OCI-M1 (cell line): ENCODE measurements around the gene BIRC7.
A peak's percentile ranks its signal among the peaks of the same experiment; 100 is the strongest.

Experiments used
- DNase-seq: peaks from one replicate; lab custom pipeline; 2025; lab: John Stamatoyannopoulos, UW

Gene BIRC7

DNA sequence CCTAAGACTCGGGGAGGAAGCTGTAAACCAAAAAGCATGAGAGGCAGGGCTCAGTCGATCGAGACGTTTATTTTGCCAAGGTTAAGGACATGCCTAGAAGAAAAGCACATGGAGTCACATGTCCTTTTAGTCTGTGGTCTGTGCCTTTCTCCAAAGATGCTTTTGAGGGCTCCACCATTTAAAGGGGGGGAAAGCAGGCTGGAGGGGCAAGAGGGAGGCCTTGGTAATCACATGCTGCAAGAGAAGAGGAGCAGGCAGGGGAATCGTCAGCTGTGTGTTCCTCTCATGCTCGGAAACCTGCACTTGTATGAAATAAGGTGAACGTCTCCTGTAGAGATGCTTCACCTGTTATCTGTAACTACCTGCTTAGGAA, 10.6 kb upstream of the BIRC7 start:
- DNase-seq, result no peak

DNA sequence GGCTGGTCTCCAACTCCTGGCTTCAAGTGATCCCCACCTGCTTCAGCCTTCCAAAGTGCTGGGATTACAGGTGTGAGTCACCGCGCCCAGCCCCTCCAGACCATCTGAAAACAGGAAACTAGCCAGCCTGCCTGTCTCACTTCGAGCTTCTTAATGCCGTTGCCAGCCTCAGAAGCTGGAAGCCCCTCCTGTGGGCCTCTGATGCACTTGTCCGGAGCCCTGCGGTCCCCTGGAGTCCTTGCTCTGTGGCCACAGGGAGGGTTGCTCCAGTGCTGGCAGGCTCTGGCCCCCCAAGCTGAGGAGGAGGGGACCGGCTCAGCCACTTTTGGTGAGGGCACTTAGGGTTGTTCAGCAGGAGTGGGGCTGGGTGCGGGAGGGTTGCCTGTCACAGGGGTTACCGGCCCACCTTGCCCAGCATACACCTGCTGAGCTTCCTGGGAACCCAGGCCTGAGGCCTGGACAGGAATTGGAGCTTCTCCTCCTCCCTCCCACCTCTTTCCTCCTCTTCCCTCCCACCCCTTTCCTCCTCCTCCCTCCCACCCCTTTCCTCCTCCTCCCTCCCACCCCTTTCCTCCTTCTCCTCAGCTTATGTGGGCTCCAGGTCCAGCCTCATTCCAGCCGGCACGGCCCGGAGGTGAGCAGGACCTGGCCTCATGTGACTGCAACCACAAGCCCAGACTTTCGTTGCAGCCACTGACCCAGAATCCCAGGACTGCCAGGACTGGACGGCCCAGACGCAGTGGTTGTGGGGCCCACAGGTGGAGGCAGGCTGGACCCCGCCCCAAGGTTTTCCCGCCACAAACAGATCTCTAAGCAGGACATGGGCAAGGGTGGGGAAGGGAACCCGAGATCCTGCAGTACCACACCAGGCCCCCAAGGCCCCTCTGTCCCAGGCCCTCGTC, 9.4 kb upstream of the BIRC7 start:
- no peak for DNase-seq

DNA sequence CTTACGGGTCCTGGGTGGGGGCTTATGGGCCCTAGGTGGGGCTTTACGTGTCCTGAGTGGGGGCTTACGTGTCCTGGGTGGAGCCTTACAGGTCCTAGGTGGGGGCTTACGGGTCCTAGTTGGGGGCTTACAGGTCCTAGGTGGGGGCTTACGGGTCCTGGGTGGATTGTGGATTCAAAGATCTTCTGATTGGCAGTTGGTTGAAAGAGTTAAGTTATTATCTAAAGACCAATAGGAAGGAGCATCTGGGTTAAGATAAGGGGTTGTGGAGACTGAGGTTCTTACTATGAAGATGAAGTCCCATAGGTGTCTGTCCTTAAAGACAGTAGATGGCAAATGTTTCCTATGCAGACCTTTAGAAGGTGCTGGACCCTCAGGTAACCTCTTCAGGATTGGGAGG, 8.4 kb upstream of the BIRC7 start:
- DNase-seq, result no peak

DNA sequence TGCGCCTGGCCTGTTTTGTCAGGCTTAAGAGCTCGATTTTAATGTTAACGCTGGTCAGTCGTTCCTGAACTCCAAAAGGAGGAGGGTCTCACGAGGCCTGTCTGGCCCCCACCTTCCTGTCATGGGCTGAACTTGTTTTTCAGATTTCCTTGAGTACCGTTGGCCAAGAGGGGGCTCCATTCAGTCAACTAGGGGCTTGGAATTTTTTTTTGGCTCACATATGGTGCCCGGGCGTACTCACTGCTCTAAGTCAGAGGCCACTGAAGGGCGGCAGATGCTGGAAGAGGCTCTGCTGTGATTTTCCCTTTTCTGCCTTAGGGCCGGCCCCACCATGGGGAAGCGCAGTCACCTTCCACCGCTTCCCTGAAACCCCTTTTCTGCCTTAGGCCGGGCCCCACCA, 6.9 kb upstream of the BIRC7 start:
- DNase-seq, result no peak

DNA sequence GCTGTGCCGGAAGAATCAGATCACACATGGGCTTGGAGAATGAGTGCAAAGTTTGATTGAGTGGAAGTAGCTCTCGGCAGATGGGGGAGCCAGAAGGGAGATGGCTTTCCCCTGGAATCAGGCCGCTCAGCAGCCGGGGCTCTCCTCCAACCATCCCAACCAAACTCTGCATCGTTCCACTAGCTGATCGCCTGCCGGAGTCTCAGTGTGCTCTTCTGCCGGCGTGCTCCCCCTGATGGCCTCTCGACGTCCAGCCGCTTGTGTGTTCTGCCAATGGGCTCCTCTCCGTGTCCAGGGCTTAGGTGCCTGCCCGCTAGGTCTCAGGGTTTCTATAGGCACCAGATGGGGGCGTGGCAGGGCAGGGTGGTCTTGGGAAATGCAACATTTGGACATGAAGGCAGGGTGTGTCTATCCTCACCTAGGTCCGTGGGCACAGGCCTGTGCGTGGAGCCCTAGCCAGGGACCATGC, 4.9 kb upstream of the BIRC7 start:
- DNase-seq, result peak; percentile 35

DNA sequence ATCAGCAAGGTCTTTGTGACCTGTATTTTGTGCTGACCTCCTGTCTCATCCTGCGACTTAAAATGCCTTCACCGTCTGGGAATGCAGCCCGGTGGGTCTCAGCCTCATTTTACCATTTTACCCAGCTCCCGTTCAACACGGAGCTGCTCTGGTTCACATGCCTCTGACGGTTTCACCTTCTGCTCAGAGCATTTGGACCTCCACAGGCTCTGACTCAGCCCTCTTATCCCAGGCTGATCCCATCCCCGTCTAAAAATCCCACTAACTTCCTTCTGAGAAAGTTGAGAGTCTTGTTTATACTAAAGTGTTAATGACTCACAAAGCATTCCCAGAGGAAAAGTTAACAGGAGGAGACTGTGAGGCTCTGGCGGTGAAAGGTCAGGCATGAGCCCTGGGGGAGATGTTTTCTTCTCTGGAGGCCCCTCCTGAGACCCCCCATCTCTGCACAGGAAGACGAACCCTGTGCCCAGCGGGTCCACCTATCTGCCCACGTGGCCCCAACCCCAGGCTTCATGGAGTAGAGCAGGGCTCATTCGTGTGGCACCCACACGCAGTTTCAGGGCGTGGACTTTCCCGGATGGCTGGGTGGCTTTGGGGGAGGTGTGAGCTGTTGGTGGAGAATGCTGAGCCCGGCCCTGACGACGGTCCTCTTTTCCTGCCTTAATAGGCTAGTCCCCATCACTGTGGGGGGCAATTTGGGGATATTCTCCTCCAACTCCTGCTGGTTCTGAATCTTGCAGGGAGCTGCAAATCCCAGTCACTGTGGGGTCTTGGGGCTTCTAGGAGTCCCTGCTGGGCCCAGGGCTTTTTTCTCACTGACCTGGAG, 3.3 kb upstream of the BIRC7 start:
- no peak for DNase-seq

DNA sequence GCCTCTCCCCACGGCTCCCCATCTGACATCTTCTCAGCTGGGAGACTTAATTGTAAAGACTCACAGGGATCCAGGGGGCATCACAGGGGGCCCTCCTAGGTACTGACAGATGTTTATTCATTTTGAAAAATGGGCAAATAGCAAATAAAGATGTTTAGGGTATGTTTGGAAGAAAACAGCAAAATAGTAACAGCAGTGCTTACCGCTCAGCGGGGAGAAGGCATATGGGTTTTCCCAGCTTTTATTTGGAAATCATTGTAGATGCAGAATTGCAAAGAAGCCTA, 2.7 kb upstream of the BIRC7 start:
- DNase-seq, result no peak

DNA sequence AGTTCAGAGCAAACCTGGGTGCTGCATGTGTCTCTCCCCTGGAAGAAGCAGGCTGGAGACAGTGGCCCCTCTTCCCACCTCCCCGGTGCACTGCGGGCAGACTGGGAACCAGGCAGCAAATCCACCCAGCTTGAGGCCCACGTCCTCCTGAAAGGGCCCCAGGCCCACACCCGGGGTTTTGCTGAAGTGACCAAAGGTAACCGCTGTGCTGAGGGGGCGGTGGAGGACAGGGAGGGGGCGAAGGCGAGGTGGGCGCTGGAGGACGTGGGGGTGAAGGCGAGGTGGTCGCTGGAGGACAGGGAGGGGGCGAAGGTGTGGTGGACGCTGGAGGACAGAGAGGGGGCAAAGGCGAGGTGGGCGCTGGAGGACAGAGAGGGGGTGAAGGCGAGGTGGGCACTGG, 1.8 kb upstream of the BIRC7 start:
- DNase-seq, result no peak

DNA sequence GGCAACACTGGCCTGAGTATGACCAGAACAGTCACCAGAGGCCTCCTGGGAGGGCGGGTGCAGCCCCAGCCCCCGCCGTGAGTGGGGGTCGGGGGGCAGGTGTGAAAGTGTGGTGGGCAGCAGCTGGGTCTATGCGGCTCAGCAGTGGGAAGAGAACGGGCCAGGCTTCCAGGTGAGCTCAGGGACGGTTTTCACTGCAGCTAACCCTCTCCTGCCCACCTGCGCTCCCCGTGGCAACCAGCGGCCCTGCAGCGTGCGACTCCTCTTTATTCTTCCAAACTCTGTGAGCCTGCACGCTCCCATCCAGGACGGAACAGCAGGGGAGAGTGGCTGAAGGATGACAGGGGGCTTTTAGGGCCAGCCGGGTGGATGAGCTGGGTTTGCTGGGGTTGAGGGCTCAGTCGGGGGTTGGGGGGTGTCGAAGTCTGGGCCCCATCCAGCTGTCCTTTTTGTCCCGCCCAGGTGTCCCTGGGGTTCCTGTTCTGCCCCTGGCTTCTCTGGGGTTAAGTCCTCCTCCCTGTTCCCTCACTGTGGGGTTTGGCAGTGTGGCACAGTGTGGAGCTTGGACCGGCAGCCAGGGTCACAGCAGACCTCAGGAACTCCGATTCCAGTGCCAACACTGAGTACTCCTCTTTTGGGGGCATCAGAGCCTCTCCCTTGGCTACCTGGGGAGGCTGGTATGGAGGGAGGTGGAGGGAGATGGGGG, 859 bp upstream of the BIRC7 start:
- DNase-seq, result peak; percentile 18

DNA sequence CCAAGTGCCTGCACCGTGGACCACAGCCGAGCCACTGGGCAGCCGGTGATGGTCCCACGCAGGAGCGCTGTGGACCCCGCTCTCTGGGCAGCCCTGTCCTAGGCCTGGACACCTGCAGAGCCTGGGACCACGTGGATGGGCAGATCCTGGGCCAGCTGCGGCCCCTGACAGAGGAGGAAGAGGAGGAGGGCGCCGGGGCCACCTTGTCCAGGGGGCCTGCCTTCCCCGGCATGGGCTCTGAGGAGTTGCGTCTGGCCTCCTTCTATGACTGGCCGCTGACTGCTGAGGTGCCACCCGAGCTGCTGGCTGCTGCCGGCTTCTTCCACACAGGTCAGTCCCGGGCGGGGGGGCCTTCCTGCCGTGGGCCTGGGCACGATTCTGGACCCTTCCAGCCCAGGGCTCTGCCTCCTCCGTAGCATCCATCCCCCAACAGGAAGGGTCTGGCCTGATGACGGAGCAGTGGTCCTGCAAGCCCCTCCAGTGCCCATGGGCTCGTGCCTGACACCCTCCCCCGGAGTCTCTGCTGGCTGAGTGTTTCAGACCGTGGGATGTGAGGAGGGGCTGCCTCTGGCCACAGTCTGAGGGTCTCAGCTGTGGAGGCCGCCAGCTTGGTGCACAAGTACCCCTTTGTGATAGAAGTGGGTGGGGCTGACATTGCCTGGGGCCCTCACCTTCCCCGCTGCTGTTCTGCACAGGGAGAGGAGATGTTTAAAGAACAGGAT, 572 bp downstream of the BIRC7 start:
- DNase-seq, result no peak

DNA sequence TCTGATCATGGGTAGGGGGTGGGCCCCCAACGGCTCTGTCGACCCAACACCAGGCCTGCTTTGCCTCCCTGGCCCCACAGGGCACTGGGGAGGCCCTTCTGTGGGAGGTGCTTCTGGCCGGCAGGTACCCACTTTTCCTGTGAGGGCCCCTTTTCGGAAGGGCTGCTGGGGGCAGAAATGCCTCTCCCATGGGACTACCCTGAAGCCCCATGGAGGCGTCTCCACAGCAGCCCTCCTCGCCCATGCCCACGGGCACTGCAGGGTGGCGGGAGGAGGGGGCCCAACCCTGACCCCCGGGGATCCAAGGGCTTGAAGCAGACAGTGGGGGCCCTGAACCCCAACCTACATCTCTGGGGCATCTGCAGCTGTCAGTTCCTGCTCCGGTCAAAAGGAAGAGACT, 2.3 kb downstream of the BIRC7 start:
- no peak for DNase-seq

DNA sequence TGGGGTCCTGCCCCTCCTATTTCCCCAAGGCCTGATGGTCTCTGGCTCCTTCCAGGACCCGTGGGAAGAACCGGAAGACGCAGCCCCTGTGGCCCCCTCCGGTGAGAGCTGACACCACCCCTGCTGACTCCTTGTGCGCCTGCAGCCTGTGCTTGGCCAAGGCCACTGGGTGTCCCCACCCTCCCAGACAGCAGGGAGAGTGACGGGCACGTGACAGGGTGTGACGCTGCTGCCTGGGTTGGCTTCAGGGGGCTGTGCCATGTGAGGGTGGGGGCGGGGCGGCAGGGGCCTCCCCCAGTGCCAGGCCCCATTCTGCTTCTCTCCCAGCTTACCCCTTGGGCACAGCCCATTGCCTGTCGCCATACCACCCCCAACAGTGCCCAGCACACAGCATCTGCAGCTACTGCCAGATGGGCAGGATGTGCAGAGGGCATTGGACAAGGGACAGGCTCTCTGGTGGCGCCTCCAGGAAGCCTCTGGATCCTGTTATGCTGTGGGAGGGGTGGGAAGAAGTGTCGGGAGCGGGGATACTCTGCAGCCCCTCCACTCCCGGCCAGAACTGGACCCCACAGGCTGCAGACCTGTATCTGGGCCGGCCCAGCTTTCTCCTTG, 2.9 kb downstream of the BIRC7 start:
- peak; percentile 33 for DNase-seq

DNA sequence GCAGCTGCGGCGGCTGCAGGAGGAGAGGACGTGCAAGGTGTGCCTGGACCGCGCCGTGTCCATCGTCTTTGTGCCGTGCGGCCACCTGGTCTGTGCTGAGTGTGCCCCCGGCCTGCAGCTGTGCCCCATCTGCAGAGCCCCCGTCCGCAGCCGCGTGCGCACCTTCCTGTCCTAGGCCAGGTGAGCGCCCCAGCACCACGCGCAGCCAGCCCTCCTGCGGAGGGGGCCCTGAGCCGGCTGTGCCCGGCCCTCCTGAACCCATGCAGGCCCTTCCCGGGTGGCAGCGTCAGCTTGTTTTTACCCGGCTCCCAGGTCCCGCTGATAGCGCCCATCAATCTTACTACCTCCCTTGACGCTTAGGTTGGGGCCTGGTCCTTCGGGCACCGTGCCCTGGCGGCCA, 3.7 kb downstream of the BIRC7 start:
- no peak for DNase-seq

DNA sequence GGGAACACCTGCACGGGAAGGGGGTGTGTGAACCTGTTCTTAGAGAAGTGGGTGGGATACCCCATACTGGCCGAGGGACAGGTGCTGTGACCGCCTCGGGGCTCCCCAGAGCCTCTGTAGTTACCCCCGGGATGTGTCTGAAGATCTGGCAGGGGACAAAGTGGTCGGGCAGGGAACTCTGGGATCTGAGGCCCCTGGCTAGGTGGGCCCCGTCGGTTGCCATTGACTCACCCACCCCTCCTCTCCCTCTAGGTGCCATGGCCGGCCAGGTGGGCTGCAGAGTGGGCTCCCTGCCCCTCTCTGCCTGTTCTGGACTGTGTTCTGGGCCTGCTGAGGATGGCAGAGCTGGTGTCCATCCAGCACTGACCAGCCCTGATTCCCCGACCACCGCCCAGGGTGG, 4.3 kb downstream of the BIRC7 start:
- no peak for DNase-seq

DNA sequence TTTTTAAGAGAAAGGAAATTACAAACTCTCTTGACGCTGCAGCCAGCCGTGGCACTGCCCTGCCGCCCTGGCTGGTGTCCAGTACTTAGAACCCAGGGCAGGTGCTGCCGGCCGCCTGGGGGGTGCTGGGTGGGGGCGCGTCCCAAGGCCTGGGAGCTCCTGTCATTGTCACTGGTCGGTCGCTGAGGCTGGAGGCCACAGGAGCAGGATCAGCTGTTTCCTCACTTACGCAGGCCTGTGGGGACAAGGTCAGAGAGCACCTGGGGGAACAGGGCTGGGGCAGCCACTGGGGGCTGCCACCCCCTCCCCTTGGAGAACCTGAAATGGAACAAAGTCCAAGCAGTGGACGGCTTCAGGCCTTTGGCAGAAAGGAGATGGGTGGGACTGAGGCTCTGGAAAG, 5.6 kb downstream of the BIRC7 start:
- no peak for DNase-seq

DNA sequence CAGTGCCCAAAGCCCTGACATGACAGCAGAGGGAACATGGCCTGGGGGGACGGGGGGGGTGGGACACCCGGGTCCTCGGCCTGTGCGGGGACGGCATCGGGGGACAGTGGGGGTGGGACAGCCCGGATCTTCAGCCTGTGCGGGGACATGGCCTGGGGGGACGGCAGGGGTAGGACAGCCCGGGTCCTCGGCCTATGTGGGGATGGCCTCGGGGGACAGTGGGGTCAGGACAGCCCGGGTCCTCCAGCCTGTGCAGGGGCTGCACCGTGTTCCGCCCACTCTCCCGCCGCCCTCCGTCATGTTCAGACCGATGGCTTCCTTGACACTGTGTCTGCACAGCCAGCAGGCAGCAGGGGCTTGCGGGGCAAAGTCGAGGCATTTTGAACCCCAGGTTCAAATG, 7.0 kb downstream of the BIRC7 start:
- no peak for DNase-seq

DNA sequence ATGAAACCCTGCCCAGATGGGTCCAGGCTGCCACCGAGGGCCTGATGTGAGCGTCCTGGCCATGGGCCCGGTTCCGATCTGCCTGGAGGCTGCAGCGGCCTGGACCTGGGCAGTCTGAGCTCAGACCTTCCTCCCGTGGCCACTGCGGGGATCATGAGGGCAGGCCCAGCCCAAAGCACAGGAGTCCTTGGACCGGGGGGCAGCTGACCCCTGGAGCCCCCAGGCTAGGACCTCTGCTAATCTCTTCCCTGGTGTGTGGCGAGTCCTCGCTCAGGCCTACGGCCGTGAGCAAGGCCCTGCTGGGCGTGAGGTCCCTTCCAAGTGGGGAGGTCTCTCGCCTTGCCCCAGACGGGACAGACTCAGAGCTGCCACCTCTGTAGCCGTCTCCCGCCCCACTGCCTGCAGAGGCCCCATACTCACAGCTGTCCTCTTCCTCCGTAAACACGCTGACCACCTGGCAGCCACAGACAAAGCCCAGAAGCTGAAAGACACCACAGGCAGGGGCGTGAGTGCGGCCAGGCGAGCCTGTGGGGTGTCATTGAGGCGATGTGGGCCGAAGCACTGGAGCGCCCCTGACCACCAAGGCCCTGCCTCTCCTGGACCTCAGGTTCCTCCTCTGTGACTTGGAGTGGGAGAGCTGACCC, 8.0 kb downstream of the BIRC7 start:
- DNase-seq, result no peak

DNA sequence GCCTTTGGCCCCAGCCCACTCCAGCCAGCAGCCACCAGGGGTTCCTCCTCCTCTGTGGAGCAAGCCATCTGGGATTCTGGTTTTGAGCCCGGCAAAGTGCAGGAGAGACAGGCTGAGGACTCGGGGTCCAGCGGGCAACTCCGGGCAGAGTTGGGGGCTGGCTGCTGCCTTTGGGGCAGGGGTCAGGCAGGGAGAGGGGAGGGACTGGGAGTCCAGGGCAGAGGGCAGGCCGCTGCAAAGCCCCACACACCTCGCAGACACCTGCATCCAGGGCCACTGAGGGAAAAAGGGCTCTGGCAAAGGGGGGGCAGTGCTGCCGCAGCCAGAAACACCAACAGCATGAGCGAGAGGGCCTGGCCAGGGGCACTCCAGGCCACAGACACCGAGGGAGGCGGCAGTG, 8.8 kb downstream of the BIRC7 start:
- DNase-seq, result no peak

DNA sequence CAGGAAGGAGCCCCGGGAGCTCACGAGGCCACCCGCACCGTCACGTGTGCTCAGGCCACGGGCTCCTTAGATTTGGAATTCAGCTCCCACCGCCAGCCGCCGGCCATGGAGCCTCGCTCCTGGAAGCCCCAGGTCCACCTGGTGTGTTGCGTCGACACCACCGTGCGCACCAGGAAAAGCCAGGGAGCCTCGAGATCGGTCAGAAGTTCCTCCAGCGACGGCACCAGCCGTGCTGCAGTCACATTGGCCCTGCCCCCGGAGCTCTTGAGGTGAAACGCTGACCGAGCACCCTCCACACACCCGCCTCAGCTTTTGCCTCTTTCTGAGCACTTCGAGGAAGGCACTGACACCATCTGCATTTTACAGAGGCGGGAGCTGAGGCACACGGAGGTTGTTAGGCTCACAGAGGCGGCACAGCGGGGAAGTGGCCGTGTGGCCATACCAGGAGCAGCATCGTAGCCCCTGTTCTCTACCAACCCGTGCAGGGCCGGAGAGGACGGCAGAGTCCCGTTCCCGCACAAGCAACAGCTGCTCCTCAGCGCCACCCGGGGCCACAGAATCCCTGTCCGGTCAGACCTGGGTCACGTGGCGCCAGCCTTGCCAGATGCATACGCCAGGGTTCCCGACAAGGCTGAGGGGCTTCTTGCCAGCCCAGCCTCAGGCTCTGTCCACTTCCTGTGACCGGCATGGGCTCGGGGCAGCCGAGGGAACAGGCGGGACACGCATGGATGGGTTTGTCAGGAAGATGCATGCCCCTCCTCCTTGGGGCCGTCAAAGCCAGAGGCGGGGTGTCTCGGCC, 11.0 kb downstream of the BIRC7 start:
- no peak for DNase-seq

DNA sequence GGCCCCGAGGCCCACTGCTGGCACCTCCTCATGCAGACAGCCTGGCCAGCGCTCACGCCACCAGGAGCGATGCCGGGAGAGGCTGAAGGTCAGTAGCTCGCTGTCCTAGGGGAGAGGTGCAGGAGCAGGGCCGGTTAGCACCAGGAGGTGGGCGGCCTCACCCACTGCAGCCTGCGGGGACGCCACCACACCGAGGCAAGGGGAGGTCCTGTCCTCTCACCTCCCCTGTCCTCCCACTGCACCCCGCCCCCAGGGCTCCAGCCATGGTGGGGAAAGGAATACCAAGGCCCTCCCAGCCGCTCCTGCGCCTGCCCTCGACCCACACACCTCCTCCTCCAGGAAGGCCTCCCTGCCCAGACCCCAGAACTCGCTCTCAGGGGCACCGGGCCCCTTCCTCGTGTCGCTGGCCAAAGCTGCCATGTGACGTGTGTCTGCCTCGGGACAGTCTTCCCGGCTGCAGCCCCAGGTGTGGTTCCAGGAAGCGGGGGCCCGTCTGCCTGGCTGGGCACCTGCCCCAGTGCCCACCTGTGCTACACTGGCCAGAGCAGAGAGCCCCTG, 12.0 kb downstream of the BIRC7 start:
- DNase-seq, result no peak
